Large intestine (tissue), 3 donors: Measurements from ENCODE around the gene USP15. TPM values are rescaled to one million over a fixed set of nuclear protein-coding genes. Genes with fewer than 3 reads are reported as not detected.

Experiments
- DNase-seq, 2 donors: peaks; one replicate each; pipeline versions ENCODE4 v3.0.0 to v3.0.0-alpha.2; 2013
- H3K27ac ChIP-seq: one replicate; pipeline ENCODE4 v1.5.1; 2013; ENCODE audit warnings: low read length
- H3K27me3 ChIP-seq: 2 replicates; pipeline ENCODE4 v1.6.1; 2013; ENCODE audit warnings: low read length; ENCODE audit not compliant: control insufficient read depth, insufficient read depth
- H3K36me3 ChIP-seq: 2 replicates; pipeline ENCODE4 v1.6.1; 2013; ENCODE audit warnings: low read length; ENCODE audit not compliant: control insufficient read depth, insufficient read depth
- H3K4me1 ChIP-seq: one replicate; pipeline ENCODE4 v1.6.1; 2013; ENCODE audit warnings: low read length; ENCODE audit not compliant: control insufficient read depth, insufficient read depth
- H3K4me3 ChIP-seq: one replicate; pipeline ENCODE4 v1.5.1; 2013; ENCODE audit warnings: low read length
- H3K9me3 ChIP-seq: one replicate; pipeline ENCODE4 v1.6.1; 2013; ENCODE audit warnings: mild to moderate bottlenecking, low read depth, low read length, moderate library complexity; ENCODE audit not compliant: control insufficient read depth
- WGBS: methylation state at CpG from one replicate; pipeline ENCODE4 v1.1.5; 2013; ENCODE audit warnings: low lambda C conversion rate; ENCODE audit not compliant: insufficient coverage; 5-methylcytosine and 5-hydroxymethylcytosine counted together
- polyA plus RNA-seq: library from polyadenylated mRNA; unstranded; fragments of 120-200 nt; gene quantifications from one replicate; pipeline ENCODE4 v1.2.1, GENCODE V29; 2013

USP15 gene
- polyA plus RNA-seq, 1 donor, result 66.1 TPM

DNA sequence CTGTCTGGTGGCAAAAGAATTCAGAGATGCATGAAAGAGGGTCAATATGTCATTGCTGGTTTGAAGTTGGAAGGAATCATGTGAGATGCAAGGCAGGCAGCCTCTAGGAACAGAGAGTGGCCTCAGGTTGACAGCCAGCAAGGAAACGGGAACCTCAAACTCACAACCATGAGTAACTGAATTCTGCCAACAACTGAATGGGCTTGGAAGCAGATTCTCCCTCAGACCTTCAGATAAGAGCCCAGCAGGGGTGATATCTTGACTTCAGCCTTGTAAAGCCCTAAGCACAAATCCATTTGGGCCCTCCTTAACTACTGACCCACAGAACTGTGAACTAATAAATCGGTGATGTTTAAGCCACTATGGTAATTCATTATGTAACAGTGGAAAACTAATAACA is 35.8 kb downstream of the USP15 start:
- no peaks in the 10 kb centered on the region for H3K27me3 ChIP-seq
- 100% methylated on average over 1 of the region's 2 CpGs for WGBS
- H3K4me3 ChIP-seq, result no peak overlapping the region
- peaks cover 10% of the 10 kb centered on the region for H3K9me3 ChIP-seq
- H3K4me1 ChIP-seq, result no peaks in the 10 kb centered on the region
- no peak overlapping the region for H3K27ac ChIP-seq
- H3K36me3 ChIP-seq, result peaks cover 41% of the 10 kb centered on the region
- no peak for DNase-seq

DNA sequence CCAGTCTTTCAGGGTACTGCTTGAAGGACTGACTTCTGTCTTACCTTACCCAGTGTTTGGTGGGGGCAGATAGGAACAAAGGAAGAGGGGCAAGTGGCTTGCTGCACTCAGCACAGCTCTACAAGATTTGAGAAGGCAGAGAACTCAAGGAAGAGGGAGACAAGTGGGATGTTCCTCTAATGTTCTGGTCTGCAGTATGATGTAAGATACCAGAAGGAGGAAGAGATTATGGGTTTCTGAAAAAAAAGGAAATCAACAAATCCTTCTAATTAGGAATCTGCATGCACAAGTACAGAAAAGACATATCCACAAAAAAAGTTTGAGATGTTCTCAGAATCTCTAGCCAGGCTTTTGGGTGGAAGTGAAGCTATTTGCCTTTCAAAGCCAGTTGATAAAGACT is 37.1 kb downstream of the USP15 start:
- Histone ChIP-seq H3K9me3 (peaks cover 8% of the 10 kb centered on the region), H3K4me3 (no peak overlapping the region), H3K36me3 (peaks cover 41% of the 10 kb centered on the region), H3K27me3 (no peaks in the 10 kb centered on the region), H3K27ac (no peak overlapping the region), H3K4me1 (no peaks in the 10 kb centered on the region)
- no peak for DNase-seq

DNA sequence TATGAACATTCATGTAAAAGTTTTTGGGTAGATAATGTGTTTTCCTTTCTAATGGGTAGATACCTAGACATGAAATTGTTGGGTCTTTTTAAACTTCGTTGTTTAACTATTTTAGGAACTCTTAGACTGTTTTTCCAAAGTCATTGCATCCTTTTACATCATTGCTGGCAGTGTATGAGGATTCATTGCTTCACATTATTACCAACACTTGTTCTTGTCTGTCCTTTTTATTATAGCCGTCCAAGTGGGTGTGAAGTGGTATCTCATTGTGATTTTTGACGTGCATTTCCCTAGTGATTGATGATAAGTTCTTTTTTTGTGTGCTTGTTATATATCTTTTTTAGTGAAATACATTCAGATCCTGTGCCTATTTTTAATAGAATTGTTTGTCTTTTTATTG is 39.4 kb downstream of the USP15 start:
- H3K27ac ChIP-seq, result no peak overlapping the region
- peaks cover 47% of the 10 kb centered on the region for H3K36me3 ChIP-seq
- DNase-seq, result no peak
- no peaks in the 10 kb centered on the region for H3K4me1 ChIP-seq
- H3K27me3 ChIP-seq, result no peaks in the 10 kb centered on the region
- no peak overlapping the region for H3K4me3 ChIP-seq
- peaks cover 13% of the 10 kb centered on the region for H3K9me3 ChIP-seq
- 72% methylated on average over 2 of the region's 3 CpGs for WGBS

DNA sequence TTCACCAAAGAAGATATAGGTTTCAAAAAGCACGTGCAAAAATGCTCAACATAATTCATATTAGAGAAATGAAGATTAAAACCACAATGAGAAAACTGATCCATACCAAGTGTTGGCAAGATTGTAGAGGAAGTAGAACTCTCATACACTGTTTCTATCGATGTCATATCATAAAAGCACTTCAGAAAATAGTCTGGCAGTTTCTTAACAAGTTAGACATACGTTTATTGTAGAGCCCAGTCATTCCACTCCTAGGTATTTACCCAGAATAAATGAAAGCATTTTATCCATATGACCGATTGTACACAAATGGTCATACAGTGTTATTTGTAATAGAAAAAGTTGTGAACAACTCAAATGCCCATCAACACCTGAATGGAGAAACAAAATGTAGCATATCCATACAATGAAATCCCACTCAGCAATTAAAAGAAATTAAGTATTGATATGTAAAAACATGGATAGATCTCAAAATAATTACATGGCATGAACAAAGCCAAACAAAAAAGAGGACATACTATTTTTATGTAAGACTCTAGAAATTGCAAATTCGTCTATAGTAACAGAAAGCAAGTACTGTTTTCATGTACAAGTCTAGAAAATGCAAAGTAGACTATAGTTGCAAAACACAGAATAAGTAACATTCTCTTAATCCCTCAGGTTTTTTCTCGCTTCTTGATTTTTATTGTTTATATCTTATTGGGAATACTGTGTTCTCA is 41.0 kb downstream of the USP15 start:
- no peak for DNase-seq
- 100% methylated on average over 3 of the region's 6 CpGs for WGBS
- H3K36me3 ChIP-seq, result peaks cover 38% of the 10 kb centered on the region
- no peaks in the 10 kb centered on the region for H3K27me3 ChIP-seq
- peaks cover 14% of the 10 kb centered on the region for H3K9me3 ChIP-seq
- H3K4me1 ChIP-seq, result no peaks in the 10 kb centered on the region
- H3K27ac ChIP-seq, result no peak overlapping the region
- no peak overlapping the region for H3K4me3 ChIP-seq

DNA sequence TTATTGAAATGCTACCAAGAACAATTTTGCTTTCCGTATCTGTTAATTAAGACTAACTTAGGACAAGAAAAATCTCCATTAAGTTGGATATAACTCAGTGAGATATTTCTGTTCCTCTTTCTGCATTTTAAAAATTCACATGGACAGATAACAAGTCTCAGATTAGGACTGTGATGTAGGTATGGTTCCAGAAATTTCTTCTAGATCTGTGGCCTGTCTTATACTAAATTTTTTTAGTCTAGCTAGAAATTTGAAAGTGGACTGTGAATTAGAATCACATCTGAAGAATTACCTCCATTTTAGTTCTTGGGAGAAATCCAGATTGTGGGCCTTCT is 41.6 kb downstream of the USP15 start:
- peaks cover 34% of the 10 kb centered on the region for H3K36me3 ChIP-seq

DNA sequence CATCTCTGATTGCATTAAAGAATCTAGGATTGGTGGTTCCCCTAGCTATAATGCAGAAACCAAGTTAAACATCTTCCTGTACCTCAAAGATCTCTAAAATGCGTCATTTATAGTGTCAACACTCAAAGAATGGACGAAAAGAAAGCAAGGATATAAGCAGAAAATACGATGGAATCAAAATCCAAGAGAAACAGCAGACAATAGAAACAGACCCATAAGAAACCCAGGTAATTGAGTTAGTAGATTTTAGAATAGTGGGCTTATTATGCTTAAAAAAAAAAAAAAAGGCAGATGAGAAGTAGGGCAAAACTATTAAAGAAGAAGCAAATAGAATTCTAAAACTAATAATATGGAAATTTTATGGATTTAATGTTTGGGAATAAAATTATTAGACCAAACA is 44.4 kb downstream of the USP15 start:
- Histone ChIP-seq H3K9me3 (peaks cover 5% of the 10 kb centered on the region), H3K27ac (no peak overlapping the region), H3K4me1 (no peaks in the 10 kb centered on the region), H3K36me3 (peaks cover 18% of the 10 kb centered on the region), H3K27me3 (no peaks in the 10 kb centered on the region), H3K4me3 (no peak overlapping the region)
- WGBS, result 100% methylated on average over 3 of the region's 3 CpGs
- no peak for DNase-seq

More for the DNA sequence above, 41.6 kb downstream of the USP15 start:
- H3K27me3 ChIP-seq, result no peaks in the 10 kb centered on the region
- no peak overlapping the region for H3K4me3 ChIP-seq
- peaks cover 14% of the 10 kb centered on the region for H3K9me3 ChIP-seq
- H3K4me1 ChIP-seq, result no peaks in the 10 kb centered on the region
- no peak overlapping the region for H3K27ac ChIP-seq
- 100% methylated on average over 1 of the region's 1 CpG for WGBS
- DNase-seq, result no peak

DNA sequence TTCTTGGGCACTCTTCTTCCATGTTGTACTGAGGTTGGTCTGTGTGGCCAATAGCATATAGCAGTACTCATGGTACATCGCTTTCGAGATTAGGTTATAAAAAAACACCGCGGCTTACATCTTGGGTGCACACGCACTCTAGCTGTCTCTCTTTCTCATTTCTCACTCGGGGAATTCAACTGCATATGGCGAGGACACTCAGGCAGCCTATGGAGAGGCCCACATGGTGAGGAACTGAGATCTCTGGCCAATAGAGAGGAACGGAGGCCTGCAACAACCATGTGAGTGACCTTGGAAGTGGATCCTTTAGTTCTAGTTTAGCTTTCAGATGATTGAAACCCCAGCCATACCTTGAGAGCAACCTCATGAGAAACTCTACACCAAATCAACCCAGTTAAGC is 45.6 kb downstream of the USP15 start:
- H3K27ac ChIP-seq, result no peak overlapping the region
- H3K4me3 ChIP-seq, result no peak overlapping the region
- no peak for DNase-seq
- no CpG with 5 or more reads among the region's 8 CpGs for WGBS
- no peaks in the 10 kb centered on the region for H3K4me1 ChIP-seq
- no peaks in the 10 kb centered on the region for H3K27me3 ChIP-seq
- H3K36me3 ChIP-seq, result peaks cover 18% of the 10 kb centered on the region
- peaks cover 5% of the 10 kb centered on the region for H3K9me3 ChIP-seq

DNA sequence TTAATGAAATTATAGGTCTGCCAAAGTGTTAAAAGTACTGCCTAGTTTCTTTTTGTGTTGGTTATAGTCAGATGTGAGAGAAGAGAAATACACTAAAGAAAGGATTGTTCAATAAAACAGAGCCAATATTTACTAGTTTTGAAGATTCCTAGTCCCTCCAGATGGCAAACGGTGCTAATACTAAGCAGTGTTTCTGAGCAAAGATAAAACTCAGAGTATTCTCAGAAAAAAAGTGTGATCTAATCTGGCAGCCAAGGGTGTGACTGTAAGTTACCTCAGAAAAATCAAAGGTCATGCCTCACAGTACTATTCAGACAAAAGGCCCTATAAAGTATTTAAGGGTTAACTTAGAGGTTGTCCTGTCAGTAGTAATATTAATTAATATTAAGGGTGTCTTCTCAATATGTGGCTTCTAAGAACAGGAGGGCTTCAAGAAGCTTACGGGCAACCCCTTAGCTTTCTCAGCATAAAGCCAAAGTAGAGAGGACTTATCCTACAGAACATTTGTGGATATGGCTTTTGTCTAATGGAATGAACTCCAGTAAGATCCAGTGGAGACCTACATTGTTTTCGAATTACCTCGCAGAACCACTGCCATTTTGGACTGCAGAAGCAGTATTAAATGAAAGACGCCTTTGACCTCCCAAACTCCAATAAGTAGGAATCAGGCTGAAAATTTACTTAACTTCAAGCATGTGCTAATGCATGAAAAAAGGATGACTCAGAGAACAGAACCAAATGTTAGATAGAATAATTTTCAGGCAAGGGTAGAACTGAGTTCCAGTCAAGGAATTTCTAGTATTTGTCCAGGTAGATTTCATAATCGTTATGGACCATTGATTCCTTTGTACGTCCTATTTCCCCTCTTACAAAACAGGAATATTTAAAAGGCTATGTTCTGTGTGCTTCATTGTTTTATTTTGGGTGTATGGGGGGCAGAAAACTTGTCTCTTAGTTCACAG is 46.6 kb downstream of the USP15 start:
- no peak overlapping the region for H3K27ac ChIP-seq
- no peak overlapping the region for H3K4me3 ChIP-seq
- WGBS, result 100% methylated on average over 3 of the region's 7 CpGs
- DNase-seq, result peak in 1 of 2 donors; percentile 21
- H3K9me3 ChIP-seq, result peaks cover 5% of the 10 kb centered on the region
- H3K4me1 ChIP-seq, result no peaks in the 10 kb centered on the region
- H3K36me3 ChIP-seq, result peaks cover 18% of the 10 kb centered on the region
- H3K27me3 ChIP-seq, result no peaks in the 10 kb centered on the region

DNA sequence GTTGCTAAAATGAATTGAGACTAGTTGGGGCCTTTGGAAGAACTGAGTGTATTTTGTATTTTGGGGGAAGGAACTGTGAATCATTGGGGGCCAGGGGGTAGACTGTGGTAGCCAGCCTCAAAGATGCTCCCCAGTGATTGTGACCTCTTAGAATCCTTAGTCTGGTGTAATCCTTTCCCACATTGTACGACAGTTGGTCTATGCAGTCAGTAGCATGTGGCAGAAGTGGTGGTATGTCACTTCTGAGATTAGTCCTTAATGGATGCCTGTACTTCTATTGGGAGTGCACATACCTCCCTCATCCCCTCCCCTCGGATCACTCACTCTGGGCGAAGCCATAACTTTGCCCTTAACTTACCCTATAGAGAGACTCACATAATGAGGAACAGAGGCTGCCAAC is 48.0 kb downstream of the USP15 start:
- Histone ChIP-seq H3K27ac (no peak overlapping the region), H3K4me1 (no peaks in the 10 kb centered on the region), H3K9me3 (peaks cover 5% of the 10 kb centered on the region), H3K27me3 (no peaks in the 10 kb centered on the region), H3K36me3 (peaks cover 18% of the 10 kb centered on the region), H3K4me3 (no peak overlapping the region)
- WGBS, result no CpG with 5 or more reads among the region's 3 CpGs
- DNase-seq, result no peak

DNA sequence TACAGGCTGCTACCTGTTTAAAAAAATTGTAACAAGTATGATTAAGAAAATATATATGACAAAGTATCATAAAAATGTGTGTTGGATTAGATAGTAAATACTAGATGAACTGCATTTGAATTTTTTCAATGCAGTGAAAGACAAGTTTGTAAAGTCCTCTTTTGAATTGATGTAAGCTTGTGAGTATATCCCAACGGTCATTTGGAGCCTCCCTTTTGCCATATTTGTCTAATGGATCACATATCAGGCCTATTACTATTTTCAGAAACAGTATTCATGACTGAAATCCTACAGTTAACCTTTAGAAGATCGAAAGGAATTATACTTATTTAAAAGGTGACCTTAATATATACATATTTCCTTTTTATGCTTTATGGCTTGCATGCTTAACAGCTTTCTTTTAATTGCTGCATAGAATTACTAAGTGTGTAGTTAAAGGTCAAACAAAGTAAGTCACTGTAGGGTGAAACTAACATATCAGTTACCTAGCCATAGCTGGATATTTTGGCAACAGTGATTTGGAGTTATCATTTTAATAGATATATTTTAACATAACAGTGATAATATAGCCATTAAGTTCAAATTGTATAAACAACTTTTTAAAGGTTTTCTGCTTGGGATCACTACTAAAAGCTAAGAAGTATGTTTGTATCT is 53.6 kb downstream of the USP15 start:
- Histone ChIP-seq H3K9me3 (no peaks in the 10 kb centered on the region), H3K4me1 (no peaks in the 10 kb centered on the region), H3K36me3 (peaks cover 7% of the 10 kb centered on the region), H3K27ac (no peak overlapping the region), H3K4me3 (no peak overlapping the region), H3K27me3 (no peaks in the 10 kb centered on the region)
- no peak for DNase-seq
- 88% methylated on average over 1 of the region's 2 CpGs for WGBS
